ENCODE measurements around the gene ARL3. TPM values are rescaled to one million over a fixed set of nuclear protein-coding genes. Genes with fewer than 3 reads are reported as not detected.
A peak's percentile ranks its signal among the peaks of the same experiment; 100 is the strongest.
"Not testable (repeated sequence)": the region's sequence is repeated elsewhere in the genome, so short reads cannot be mapped to it uniquely, and the experiment has no call there.

ARL3 gene
- total RNA-seq, 1 donor from 2014 or later, result 12.1 TPM

DNA sequence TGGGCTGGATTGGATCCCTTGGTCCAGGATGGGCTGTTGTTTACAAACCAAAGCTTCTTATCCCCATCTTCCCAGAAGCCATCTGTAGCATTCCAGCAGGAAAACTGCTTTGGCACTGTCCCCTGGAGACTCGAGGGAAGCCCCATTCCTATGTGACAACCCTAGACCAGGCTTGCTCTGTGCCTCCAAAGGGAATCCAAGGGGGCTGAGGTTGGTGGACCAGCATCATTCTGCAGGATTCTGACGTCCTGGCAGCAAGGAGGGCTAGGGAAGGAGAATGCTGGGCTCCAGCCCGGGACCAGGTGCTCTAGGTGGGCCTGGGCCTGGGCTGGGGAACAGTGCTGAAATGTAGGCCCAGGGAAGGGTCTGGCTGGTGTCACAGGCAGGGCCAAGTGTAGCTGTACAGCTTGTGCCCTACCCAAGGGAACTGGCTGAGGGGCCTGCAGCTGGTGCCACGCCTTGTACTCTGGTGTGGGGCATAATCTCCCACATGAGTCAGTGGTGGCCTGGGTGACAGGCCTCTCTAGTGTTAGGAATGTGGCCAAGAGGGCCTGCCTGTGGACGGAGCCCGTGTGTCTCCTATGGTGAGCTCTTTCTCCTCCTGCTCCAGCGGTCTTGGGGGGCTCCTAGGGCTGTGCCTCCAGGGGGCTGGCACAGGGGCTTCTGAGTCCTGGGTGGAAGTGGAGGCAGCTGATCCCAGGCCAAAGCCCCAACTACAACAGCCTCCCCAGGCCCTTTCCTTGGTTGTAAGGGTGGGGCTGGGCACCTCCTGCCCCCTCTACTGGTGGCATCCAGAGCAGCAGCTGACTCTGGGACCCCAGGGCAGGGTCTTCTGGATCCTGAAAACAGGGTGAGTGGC lies 44.8 kb downstream of the ARL3 start:
- Mint-ChIP-seq H3K36me3 (ENCODE audit: low read depth) (no peaks in the 10 kb centered on the region), H3K9me3 (ENCODE audit: low read depth) (no peaks in the 10 kb centered on the region)
- DNase-seq (ENCODE audit: low spot score), result no peak

DNA sequence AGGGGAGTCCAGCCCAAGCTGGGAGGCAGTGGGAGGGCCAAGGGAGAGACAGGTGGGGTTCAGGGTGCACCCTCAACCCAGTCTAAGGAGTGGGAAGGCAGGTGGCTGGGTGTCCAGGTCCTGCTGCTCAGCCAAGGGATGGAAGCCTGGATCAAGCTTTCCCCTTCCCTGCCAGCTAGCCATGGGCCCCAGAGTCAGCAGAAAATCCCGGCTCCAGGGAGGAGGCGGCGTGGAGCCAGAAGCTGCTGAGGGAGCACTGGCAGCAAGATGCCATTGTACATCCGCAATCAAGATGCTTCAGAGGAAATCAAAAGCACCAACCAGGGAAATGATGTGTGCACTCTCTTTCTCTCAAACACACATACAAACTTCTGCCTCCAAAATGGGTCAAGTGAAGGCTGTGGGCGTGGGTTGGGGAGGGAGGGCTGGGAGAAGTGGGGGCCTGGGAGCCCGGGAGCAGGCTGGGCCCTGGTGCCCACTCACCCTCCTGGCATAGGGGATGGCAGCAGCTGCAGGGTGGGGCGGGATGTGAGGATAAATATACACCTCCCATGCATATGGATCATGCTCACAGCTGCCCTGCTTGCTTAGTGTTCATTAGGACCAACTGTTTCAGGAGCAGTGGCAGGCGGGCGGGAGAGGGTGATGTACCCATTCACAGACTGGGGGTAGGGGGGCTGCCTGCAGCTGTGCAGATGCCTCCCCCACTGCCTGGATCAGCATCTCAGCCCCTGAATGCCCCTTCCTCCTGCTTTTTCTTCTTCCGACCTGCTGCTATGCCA lies 45.7 kb downstream of the ARL3 start:
- Mint-ChIP-seq H3K36me3 (ENCODE audit: low read depth) (no peaks in the 10 kb centered on the region), H3K9me3 (ENCODE audit: low read depth) (no peaks in the 10 kb centered on the region), H3K4me3 (ENCODE audit: unreplicated experiment) (no peak overlapping the region), H3K27me3 (ENCODE audit: low read depth) (no peaks in the 10 kb centered on the region), H3K27ac (ENCODE audit: unreplicated experiment) (no peak overlapping the region), H3K4me1 (ENCODE audit: low read depth) (peaks cover 23% of the 10 kb centered on the region)
- DNase-seq (ENCODE audit: low spot score), result peak; percentile 78
- TF ChIP-seq, protein P1, sequence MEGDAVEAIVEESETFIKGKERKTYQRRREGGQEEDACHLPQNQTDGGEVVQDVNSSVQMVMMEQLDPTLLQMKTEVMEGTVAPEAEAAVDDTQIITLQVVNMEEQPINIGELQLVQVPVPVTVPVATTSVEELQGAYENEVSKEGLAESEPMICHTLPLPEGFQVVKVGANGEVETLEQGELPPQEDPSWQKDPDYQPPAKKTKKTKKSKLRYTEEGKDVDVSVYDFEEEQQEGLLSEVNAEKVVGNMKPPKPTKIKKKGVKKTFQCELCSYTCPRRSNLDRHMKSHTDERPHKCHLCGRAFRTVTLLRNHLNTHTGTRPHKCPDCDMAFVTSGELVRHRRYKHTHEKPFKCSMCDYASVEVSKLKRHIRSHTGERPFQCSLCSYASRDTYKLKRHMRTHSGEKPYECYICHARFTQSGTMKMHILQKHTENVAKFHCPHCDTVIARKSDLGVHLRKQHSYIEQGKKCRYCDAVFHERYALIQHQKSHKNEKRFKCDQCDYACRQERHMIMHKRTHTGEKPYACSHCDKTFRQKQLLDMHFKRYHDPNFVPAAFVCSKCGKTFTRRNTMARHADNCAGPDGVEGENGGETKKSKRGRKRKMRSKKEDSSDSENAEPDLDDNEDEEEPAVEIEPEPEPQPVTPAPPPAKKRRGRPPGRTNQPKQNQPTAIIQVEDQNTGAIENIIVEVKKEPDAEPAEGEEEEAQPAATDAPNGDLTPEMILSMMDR (IDR thresholded peaks at IDR 0.05), result no peak

More for the DNA sequence above, 44.8 kb downstream of the ARL3 start:
- Mint-ChIP-seq H3K27ac (ENCODE audit: unreplicated experiment) (peak overlapping the region; percentile 45), H3K27me3 (ENCODE audit: low read depth) (no peaks in the 10 kb centered on the region), H3K4me1 (ENCODE audit: low read depth) (peaks cover 33% of the 10 kb centered on the region), H3K4me3 (ENCODE audit: unreplicated experiment) (no peak overlapping the region)
- TF ChIP-seq, protein P1 (IDR thresholded peaks at IDR 0.05), result peak; percentile 67

DNA sequence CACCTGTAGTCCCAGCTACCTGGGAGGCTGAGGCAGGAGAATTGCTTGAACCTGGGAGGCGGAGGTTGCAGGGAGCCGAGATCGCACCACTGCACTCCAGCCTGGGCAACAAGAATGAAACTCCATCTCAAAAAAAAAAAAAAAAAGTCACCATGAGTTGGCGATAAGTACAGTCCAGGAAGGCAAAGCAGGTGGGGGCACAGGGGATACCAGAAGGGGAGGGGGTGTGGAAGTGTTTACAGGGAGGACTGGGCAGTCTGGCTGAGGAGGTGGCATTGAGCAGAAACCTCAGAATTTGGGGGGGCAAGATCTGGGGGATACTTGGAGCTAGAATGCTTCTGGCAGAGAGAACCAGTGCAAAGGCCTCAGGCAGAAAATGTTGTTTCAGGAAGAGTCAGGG lies 46.8 kb downstream of the ARL3 start:
- not testable (repeated sequence) for H3K4me3 Mint-ChIP-seq (ENCODE audit: unreplicated experiment)

DNA sequence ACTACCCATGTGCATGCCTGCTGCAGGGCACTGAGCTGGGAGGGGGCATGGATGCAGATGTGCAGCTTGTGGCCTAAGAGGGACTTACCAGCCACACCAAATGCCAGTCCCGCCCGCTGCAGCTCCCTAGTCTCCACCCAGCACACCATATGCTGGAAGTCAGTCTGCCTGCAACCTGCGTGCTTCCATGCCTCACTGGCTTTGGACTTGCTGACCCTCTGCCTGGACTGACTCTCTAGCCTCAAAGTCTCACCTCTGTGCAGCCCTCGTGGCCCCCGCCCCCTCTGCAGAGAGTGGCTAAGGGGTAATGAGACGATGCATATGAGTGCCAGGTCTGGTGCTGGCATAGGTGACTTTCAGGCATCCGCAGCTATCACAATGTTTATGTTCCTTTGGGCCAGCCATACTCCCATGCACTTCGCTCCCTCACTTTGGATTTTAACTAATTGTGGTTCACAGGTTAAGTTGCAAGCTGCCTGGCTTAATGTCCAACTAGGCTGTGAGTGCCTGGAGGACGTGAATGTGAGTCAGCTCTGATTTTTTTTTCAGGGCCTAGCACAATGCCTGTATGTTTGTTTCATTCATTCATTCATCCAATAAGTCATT lies 48.2 kb downstream of the ARL3 start:
- Mint-ChIP-seq H3K27me3 (ENCODE audit: low read depth) (no peaks in the 10 kb centered on the region), H3K9me3 (ENCODE audit: low read depth) (no peaks in the 10 kb centered on the region), H3K36me3 (ENCODE audit: low read depth) (no peaks in the 10 kb centered on the region), H3K4me3 (ENCODE audit: unreplicated experiment) (no peak overlapping the region), H3K27ac (ENCODE audit: unreplicated experiment) (no peak overlapping the region), H3K4me1 (ENCODE audit: low read depth) (peaks cover 21% of the 10 kb centered on the region)
- DNase-seq (ENCODE audit: low spot score), result no peak
- TF ChIP-seq, protein P1 (IDR thresholded peaks at IDR 0.05), result no peak

More for the DNA sequence above, 46.8 kb downstream of the ARL3 start:
- H3K27me3 Mint-ChIP-seq (ENCODE audit: low read depth); H3K27ac Mint-ChIP-seq (ENCODE audit: unreplicated experiment); H3K36me3 Mint-ChIP-seq (ENCODE audit: low read depth); DNase-seq (ENCODE audit: low spot score); H3K9me3 Mint-ChIP-seq (ENCODE audit: low read depth): not testable (repeated sequence)
- H3K4me1 Mint-ChIP-seq (ENCODE audit: low read depth), result peaks cover 14% of the 10 kb centered on the region

DNA sequence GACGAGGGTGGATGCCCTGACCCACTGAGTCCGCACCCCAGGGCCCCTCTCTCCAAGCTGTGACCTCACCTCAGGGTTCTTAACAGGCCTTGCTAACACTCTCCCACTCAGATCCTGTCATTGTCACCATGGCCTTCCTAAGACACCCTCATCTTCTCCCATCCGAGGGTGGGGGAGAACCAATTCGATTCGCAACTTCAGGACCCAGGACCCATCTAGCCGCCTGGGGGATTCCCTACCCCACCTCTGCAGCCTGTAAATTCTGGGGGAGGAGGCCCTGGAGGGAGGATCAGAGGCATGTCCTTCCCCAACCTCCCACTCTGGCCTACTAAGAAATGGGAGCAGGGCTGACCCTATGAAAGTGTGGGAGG lies 52.6 kb downstream of the ARL3 start:
- H3K4me1 Mint-ChIP-seq (ENCODE audit: low read depth), result peaks cover 13% of the 10 kb centered on the region
- H3K27me3 Mint-ChIP-seq (ENCODE audit: low read depth), result no peaks in the 10 kb centered on the region
- TF ChIP-seq, protein P1 (IDR thresholded peaks at IDR 0.05), result no peak
- no peaks in the 10 kb centered on the region for H3K9me3 Mint-ChIP-seq (ENCODE audit: low read depth)
- H3K27ac Mint-ChIP-seq (ENCODE audit: unreplicated experiment), result no peak overlapping the region
- no peak for DNase-seq (ENCODE audit: low spot score)
- peaks cover 10% of the 10 kb centered on the region for H3K36me3 Mint-ChIP-seq (ENCODE audit: low read depth)
- no peak overlapping the region for H3K4me3 Mint-ChIP-seq (ENCODE audit: unreplicated experiment)

All from chondrocyte (in vitro differentiated cells).